Fibroblast of skin of right biceps (primary cell): ENCODE measurements around the gene TNS3.
"Not testable (repeated sequence)": the region's sequence is repeated elsewhere in the genome, so short reads cannot be mapped to it uniquely, and the experiment has no call there.

ENCODE experiments used
- DNase-seq: peaks from one replicate; pipeline ENCODE4 v3.0.0-alpha.2; 2013

TNS3 gene

DNA sequence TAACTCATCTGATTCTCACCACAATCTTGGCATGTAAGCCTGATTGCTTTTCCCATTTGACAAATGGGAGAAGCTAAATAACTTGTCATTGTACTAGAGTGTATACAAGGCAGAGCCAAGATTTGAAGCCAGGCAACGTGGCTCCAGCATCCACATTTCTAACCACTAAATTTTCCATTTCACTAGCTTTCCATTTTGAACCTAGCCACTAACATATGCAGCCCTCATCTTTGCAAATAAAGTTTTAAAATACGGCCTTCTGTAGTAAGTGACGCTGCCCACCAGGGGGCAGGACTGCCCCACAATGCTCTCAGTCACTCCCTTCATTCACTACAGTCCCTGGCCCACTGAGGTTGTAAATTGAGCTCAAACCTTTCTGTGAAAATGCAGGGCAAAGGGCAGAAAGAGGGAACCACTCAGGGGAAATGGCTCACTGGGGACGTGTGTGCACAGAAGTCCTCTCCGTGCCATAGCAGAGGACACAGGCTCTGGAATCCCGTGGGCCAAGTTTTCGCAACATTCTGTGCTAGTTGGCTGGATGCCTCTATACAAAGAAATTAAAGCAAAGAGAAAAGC, 315.7 kb downstream of the TNS3 start:
- DNase-seq = peak; percentile 71

DNA sequence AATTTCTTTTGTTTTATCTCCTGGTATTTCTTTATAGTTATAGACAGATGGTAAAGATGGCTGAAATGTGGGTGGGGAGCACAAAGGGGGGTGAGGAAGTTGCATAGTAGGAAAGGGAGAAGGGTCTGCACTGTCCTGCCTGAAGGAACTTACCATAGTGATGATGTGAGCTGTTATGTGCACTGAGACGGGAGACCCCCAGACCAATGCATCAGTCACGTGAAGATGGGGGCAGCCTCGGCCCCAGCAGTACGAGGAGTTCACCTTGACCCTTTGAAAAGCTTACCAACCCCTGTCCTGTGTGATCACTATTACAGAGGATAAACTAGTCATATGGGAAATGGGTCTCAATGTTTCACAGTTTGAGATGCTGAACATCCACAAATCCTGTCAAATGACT, 316.3 kb downstream of the TNS3 start:
- no peak for DNase-seq

DNA sequence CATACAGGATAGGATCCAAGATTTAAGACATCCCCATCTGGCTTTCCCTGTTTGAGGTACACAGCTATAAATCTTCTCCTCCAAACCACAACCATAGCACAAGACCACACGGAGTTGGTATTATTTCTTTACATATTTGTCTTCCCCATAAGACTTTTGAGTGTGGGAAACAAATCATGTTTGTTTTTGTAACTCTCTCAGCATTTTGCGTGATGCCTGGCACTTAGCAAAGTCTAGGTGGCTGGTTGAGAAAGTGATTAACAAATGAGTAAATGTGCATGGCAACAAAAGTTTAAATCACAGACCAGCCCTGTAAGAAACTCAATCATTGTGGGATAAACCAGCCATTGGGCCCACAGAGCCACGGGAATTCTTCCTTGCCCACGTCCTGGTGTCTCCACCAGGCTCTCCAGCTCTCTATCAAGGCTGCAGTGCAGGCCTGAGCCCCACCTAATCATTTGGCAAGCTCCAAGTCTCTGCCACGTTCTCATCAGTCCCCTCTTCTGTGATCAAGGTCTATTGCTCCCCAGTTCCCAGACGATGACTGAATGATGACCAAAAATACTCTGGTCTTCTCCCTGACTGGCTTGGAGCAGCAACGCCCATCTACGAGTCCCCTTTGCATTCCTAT, 317.8 kb downstream of the TNS3 start:
- DNase-seq = no peak

DNA sequence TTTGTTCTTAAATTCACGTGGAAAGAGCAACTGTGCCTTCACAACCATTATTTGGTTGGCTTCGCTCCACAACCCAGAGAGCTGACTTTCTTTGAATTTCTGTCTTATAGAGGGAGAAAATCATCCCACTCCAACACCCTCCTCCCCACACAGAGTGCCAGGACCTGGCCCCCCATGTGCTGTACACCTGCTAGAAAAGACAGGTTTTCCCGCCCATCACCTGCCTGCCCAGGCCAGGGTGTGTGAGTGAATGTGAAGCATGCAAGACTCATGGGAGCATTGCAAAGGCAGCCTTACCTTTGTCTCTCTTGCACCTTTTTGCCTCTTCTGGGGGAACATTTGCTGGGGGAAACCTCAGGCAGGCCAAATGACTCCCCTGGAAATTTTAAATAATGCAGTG, 319.0 kb downstream of the TNS3 start:
- DNase-seq = no peak

DNA sequence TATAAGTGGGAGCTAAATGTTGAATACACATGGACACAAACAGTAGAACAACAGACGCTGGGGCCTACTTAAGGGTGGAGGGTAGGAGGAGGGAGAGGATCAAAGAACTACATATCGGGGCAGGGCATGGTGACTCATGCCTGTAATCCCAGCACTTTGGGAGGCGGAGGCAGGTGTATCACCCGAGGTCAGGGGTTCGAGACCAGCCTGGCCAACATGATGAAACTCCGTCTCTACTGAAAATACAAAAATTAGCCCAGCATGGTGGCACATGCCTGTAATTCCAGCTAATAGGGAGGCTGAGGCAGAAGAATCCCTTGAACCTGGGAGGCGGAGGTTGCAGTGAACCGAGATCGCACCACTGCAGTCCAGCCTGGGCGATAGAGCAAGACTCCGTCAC, 319.8 kb downstream of the TNS3 start:
- not testable (repeated sequence) for DNase-seq

DNA sequence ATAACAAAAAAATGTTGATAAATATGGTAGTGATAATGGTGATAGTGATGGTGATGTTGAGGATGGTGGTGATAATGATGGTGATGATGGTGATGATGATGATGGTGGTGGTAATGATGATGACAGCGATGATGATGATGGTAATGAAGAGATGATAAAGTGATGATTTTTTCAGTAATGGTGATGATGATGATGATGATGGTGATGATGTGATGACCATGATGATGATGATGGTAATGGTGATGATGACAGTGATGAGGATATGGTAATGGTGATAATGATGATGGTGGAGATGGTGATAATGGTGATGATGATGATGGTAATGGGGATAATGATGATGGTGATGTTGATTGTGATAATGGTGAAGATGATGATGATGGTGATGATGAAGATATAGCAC, 321.6 kb downstream of the TNS3 start:
- DNase-seq = no peak

DNA sequence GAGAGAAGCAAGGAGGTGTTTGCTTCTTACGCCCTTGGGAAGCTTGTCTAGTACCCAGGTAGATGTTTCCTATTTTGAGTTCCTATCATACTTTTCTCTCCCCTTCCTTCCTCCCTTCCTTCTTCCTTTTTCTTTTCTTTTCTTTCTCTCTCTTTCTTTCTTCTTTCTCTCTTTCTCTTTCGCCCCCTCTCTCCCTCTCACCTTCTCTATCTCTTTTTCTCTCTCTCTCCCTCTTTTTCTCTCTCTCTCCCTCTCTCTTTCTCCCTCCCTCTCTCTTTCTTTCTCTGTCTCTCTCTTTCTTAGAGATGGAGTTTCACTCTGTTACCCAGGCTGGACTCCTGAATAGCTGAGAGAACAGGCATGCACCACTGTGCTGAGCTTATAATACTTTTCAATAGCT, 322.2 kb downstream of the TNS3 start:
- DNase-seq = no peak

- DNase-seq = no peak
Measured at GRCh38 chr7:47258798-47259197, 323.1 kb downstream of the TNS3 start.

GRCh38 chr7:47256016-47256415, 325.9 kb downstream of the TNS3 start:
- no peak for DNase-seq

DNA sequence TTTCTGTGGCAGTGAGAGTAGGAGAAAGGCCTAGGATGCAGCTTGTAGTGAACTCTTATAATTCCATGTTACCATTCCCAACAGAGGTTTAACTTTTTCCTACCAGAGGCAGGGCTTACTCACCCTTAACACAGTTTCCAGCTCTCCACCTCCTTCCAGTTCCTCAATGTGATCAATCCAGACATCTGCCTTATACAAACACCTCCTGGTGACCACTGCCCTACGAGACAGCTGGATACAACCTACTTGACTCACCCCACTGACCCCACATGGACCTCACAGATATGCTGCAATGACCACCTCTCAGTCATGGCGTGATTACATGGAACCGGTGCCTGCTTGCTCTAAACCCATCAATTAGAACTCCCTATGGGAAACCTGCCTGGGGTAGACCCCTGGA, 326.5 kb downstream of the TNS3 start:
- DNase-seq = no peak

DNA sequence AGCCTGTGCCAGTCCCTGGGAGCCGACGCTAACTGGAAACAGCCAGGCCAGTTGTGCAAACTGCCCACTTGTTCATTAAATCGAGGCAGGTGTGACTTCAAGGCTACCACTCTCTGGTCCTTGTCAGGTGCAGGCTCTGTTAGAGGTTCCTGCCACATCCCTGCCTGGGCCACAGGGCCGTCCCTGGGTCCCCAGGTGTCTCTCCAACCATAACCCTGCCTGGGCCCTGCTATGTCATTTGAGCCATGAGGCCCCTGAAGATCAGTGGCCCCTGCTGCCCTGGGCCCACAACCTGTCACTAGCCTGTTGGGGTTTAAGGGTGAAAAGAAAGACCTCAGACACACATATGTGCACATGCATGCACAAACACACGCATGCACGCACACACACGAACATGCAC, 326.9 kb downstream of the TNS3 start:
- no peak for DNase-seq

- DNase-seq = peak; percentile 65
Measured at GRCh38 chr7:47254081-47254977, 327.6 kb downstream of the TNS3 start.

- DNase-seq = peak; percentile 62
Measured at GRCh38 chr7:47253650-47254080, 328.2 kb downstream of the TNS3 start.

DNA sequence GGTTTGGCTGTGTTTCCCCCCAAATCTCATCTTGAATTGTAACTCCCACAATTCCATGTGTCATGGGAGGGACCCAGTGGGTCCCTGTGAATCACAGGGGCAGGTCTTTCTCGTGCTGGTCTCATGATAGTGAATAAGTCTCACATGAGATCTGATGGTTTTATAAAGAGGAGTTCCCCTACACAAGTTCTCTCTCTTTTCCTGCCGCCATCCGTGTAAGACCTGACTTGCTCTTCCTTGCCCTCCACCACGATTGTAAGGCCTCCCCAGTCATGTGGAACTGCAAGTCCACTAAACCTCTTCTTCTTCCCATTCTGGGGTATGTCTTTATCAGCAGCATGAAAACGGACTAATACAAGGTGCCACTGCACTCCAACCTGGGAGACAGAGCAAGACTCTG, 329.2 kb downstream of the TNS3 start:
- DNase-seq = no peak

GRCh38 chr7:47249361-47249760, 332.6 kb downstream of the TNS3 start:
- no peak for DNase-seq

DNA sequence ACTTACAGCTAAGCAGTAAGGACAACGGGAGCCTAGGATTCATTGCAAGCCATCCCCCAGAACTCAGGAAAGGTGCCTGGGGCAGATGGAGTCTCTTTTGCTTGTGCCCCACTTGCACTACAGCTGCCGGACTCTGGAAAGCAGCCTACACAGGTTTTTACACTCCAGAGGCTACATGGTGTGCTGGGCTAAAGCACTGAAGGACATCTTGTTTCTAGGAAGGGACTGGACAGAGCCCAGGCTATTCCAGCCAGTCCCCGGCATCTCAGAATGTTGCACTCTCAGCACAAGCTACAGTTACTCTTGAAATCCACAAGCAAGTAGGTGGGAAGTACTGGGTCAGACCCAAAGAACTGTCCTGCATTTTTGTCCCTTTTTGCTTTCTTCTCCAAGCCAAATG, 333.1 kb downstream of the TNS3 start:
- DNase-seq = no peak

GRCh38 chr7:47247132-47247531, 334.8 kb downstream of the TNS3 start:
- DNase-seq = no peak

DNA sequence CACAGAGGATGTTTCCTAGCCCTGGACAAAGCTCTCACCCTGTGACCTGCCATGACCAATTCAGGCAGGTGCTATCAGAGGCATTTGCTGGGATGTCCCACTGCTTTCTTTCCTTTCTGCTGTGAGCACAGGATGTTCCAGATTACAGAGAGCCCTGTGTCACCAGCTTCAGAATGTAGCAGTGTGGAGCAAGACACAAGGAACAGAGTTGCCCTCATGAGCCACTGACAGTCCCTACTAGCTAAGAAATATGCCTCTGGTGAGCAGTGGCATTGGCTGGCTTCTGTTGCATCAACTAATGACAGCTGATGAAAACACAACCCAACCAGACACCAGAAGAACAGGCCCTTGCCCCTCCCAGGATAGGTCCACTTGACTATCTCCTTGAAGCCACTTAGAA, 337.2 kb downstream of the TNS3 start:
- no peak for DNase-seq

DNA sequence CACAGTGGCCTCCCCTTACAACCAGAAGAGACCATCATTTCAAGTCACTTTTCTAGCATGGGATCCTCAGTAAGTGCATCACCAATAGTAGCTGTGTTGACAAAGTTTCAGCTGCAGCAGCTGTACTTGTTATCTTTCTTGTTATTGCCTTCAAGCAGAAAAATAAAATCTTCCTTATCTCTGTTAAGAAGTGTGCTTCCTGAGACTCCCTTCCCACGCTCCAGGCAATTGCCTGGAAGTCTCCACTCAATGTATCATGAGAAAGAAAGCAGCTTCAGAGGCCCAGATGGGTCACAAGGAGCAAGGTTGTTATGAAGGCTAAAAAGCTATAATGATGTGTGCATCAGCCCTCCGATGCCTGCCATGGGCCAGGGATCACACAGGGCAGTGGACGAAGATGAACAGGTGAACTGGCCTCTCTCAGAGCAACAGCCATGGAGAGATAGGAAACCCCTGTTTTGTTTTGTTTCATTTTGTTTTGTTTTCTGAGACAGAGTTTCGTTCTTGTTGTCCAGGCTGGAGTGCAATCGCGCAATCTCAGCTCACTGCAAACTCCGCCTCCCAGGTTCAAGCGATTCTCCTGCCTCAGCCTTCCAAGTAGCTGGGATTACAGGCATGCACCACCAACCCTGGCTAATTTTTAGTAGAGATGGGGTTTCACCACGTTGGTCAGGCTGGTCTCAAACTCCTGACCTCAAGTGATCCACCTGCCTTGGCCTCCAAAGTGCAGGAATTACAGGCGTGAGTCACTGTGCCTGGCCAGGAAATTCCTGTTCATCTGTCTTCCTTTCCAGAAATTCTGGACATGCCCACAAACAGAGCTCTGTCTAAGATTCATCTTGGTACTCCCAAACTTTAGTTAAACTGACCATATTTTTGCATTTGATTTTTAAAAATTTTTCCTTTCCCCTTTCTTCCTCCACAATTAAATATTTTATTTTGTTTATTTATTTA, 340.5 kb downstream of the TNS3 start:
- no peak for DNase-seq

DNA sequence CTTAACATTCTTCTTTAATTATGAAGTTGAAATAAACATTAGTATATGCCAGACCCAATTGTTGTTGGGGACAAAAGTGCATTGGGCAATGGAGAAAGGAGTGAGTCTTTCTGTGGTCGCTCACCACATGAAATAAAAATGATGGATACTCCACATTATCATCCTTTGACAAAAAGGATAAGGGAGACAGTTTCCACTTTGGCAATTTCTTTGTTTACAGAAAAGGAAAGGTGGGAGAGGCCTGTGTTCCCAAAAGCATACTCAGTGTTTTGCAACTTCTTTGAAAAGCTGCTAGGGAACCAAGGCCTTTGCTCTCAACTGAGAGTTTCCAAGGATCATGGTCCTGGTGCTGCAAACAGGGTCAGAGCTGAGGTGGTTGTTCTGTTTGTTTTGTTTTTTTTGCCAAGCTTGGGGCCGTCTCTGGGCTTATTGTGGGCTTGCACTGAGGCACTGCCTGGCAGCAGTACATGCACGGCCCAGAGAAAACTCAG, 341.9 kb downstream of the TNS3 start:
- DNase-seq = no peak

- no peak for DNase-seq
Measured at GRCh38 chr7:47239034-47239433, 342.9 kb downstream of the TNS3 start.

GRCh38 chr7:47236480-47237129, 345.3 kb downstream of the TNS3 start:
- no peak for DNase-seq
